Measurements from ENCODE around the gene WAC.

DNA sequence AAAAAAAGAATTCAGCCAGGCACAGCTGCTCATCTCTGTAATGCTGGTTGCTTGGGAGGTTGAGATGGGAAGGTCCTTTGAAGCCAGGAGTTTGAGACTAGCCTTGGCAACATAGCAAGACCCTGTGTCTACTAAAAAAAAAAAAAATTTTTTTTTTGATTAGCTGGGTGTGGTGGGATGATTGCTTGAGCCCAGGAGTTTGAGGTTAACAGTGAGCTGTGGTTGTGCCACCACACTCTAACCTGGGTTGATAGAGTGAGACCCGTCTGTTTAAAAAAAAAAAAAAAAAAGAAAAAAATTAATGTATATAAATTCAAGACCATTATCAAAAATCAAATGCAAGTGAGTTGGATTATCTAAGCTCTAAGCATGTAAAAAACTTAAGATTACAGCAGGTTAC, 5.7 kb downstream of the WAC start:
- no peak for TF ChIP-seq POLR2A (IDR thresholded peaks at IDR 0.05)
- TF ChIP-seq, protein P1, sequence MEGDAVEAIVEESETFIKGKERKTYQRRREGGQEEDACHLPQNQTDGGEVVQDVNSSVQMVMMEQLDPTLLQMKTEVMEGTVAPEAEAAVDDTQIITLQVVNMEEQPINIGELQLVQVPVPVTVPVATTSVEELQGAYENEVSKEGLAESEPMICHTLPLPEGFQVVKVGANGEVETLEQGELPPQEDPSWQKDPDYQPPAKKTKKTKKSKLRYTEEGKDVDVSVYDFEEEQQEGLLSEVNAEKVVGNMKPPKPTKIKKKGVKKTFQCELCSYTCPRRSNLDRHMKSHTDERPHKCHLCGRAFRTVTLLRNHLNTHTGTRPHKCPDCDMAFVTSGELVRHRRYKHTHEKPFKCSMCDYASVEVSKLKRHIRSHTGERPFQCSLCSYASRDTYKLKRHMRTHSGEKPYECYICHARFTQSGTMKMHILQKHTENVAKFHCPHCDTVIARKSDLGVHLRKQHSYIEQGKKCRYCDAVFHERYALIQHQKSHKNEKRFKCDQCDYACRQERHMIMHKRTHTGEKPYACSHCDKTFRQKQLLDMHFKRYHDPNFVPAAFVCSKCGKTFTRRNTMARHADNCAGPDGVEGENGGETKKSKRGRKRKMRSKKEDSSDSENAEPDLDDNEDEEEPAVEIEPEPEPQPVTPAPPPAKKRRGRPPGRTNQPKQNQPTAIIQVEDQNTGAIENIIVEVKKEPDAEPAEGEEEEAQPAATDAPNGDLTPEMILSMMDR (IDR thresholded peaks at IDR 0.05), result no peak

Data from stomach (tissue), 4 donors.